DOHH2 (cell line): ENCODE measurements around the gene MCUR1.

Experiments used
- EZH2phosphoT487 ChIP-seq: fragments of 200-600 bp; sonication (generic); IDR thresholded peaks from 2 replicates; pipeline ENCODE4 v1.6.1; 2017; ENCODE audit warnings: borderline replicate concordance, mild to moderate bottlenecking, antibody characterized with exemption, low read length, moderate library complexity, mixed read lengths
- TF ChIP-seq, protein P1 (sequence below): fragments of 200-600 bp; sonication (generic); IDR thresholded peaks from one replicate; pipeline ENCODE4 v1.5.1; 2014; ENCODE audit warnings: antibody characterized with exemption, mild to moderate bottlenecking, low read depth, low read length; ENCODE audit not compliant: poor library complexity, severe bottlenecking

DNA sequence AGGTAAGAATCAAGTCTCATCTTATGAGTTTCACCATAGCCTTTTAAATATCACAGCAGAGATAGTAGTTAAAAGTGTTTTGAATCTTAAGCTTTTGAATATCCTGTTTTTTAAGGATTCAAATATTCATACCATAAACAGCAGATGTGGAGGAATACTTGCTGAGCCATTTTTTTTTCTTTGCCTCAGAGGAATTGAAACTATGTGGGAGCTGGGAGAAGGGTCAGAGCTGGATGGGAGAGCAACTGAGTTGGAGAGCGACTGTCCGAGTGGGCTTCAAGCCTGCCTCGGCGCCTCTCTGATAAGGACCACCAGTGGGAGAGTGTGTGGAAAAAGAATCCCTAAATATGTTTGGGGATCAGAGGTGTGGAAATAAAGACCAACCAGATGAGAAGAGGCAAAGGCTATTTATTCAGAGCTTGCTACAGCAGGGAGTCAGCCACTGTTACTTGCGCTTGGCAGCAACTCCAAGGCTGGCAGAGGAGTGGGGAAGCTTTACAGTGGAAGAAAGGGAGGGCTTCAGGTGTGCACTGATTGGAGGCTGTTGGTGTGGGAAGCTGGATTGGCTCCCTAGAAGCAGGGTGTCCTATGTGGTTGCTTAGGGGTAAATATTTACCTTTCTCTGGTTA is 34.3 kb upstream of the MCUR1 start:
- TF ChIP-seq, protein P1, sequence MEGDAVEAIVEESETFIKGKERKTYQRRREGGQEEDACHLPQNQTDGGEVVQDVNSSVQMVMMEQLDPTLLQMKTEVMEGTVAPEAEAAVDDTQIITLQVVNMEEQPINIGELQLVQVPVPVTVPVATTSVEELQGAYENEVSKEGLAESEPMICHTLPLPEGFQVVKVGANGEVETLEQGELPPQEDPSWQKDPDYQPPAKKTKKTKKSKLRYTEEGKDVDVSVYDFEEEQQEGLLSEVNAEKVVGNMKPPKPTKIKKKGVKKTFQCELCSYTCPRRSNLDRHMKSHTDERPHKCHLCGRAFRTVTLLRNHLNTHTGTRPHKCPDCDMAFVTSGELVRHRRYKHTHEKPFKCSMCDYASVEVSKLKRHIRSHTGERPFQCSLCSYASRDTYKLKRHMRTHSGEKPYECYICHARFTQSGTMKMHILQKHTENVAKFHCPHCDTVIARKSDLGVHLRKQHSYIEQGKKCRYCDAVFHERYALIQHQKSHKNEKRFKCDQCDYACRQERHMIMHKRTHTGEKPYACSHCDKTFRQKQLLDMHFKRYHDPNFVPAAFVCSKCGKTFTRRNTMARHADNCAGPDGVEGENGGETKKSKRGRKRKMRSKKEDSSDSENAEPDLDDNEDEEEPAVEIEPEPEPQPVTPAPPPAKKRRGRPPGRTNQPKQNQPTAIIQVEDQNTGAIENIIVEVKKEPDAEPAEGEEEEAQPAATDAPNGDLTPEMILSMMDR, result no peak
- TF ChIP-seq EZH2phosphoT487, result no peak
